NT2/D1 (cell line): Measurements from ENCODE around the gene ZFR2.

Source experiments
- DNase-seq: peaks from one replicate; pipeline ENCODE4 v3.0.0-alpha.2; 2011; ENCODE audit warnings: low read depth, low spot score
- H3K27me3 ChIP-seq: 2 replicates; pipeline ENCODE4 v1.6.0; 2011; ENCODE audit warnings: mild to moderate bottlenecking; ENCODE audit not compliant: insufficient read length, insufficient read depth
- H3K36me3 ChIP-seq: 2 replicates; pipeline ENCODE4 v1.6.1; 2011; ENCODE audit warnings: mild to moderate bottlenecking, low read length, mixed read lengths; ENCODE audit not compliant: insufficient read depth, insufficient read length
- H3K4me1 ChIP-seq: 2 replicates; pipeline ENCODE4 v1.5.1; 2011; ENCODE audit not compliant: insufficient read depth, insufficient read length
- H3K4me3 ChIP-seq: 2 replicates; pipeline ENCODE4 v1.5.1; 2011; ENCODE audit warnings: low read depth; ENCODE audit not compliant: insufficient read length
- H3K9ac ChIP-seq: 2 replicates; pipeline ENCODE4 v1.6.0; 2011; ENCODE audit warnings: low read depth; ENCODE audit not compliant: insufficient read length
- H3K9me3 ChIP-seq: 2 replicates; pipeline ENCODE4 v1.5.1; 2011; ENCODE audit warnings: mild to moderate bottlenecking, low read length; ENCODE audit not compliant: insufficient read depth
- SUZ12 ChIP-seq: IDR thresholded peaks from 2 replicates; pipeline ENCODE4 v1.6.1; 2011; ENCODE audit not compliant: insufficient read length, insufficient read depth; ENCODE audit errors: extremely low read depth
- YY1 ChIP-seq: IDR thresholded peaks from 2 replicates; pipeline ENCODE4 v1.6.1; 2011; ENCODE audit not compliant: insufficient read length, insufficient read depth
- ZNF274 ChIP-seq: IDR thresholded peaks from 2 replicates; pipeline ENCODE4 v1.6.1; 2011; ENCODE audit warnings: mild to moderate bottlenecking, low read depth, low read length

The ZFR2 gene

DNA sequence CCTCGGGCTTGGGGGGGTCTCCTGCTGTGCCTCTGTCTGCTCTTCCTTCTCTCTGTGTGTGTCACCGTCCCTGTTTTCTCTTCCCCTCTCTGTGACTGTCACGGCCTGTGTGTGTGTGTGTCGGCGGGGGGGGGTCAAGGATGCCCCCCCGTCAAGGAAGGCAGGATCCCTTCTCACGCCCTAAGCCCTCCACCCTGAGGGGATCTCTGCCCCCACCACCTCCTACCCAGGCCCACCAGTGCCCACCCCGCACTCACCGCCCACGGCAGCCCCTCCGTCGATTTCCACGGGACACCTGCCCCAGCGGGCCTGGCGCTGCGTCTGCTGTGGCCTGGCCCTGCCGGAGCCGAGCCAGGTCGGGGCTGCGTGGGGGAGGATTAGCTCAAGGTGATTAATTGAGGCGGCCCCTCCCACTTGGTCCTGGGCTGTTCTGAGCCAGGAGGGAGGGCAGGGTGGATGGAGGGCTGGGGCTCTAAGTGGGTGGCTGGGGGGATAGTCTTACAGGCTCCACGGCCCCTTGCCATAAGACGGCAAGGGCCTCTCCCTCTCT lies 96.9 kb downstream of the ZFR2 start, which contains the start of gene RAX2:
Gene RAX2, minus strand, starts transcription at position 323 of the 550 bp plus-strand sequence. CDS start 486 bp downstream, outside the sequence.
- no peak within 1 kb of the TSS for H3K4me3 ChIP-seq
- H3K9ac ChIP-seq = peak within 1 kb of the TSS; percentile 47
- peaks cover 23% of the 10 kb centered on the region for H3K36me3 ChIP-seq
- peaks cover 28% of the 10 kb centered on the region for H3K4me1 ChIP-seq
- no peaks in the 10 kb centered on the region for H3K27me3 ChIP-seq
- no peak for DNase-seq
- no peaks in the 10 kb centered on the region for H3K9me3 ChIP-seq
- TF ChIP-seq YY1 (no peak), SUZ12 (no peak), ZNF274 (no peak)

DNA sequence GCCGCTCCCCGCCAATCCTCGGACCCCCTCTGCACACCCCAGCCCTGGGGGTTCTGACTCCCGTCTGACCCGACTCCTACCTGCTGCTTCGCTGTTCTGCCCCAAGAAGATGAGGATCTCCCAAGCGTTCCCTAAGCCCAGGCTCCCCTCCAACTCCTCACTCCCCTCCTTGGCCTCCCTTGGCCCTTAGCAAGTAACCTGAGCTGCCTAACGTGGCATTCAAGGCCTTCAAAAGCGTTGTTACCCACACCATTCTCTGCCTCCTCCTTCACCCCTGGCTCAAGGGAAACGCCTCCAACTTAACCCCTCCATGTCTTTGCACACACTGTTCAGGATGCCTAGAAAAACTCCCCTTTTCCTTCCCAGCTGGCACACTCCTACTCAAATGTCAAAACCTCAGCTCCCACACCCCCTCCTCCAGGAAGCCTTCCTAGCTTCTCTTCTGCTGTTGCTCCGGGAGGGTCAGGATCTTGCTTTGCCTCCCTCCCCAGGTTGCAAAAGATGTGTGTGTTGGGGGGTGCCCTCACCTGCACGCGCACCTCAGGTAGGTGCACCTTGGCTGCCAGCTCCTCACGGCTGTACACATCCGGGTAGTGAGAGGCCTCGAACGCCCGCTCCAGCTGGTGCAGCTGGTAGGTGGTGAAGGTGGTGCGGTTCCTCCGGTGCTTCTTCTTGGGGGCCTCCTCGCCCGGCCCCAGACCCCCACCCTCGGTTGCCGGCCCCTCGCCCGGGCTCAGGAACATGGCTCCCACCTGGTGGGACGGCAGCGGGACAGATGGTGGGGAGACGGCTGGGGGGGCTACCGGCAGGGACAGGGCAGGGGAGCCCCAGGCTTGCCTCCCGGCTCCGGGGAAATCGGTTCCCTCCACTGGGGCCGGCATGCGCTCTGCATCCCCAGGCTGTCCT lies 97.6 kb downstream of the ZFR2 start:
- Histone ChIP-seq H3K27me3 (no peaks in the 10 kb centered on the region), H3K36me3 (peaks cover 30% of the 10 kb centered on the region), H3K9ac (peak overlapping the region; percentile 67), H3K4me3 (no peak overlapping the region), H3K4me1 (peaks cover 28% of the 10 kb centered on the region), H3K9me3 (no peaks in the 10 kb centered on the region)
- DNase-seq = peak; percentile 11
- TF ChIP-seq SUZ12 = no peak
- no peak for TF ChIP-seq YY1
- no peak for TF ChIP-seq ZNF274

GRCh38 chr19:3770136-3770999 lies 98.5 kb downstream of the ZFR2 start:
- Histone ChIP-seq H3K4me1 (peaks cover 28% of the 10 kb centered on the region), H3K9ac (peak overlapping the region; percentile 67), H3K36me3 (peaks cover 31% of the 10 kb centered on the region), H3K9me3 (no peaks in the 10 kb centered on the region), H3K27me3 (no peaks in the 10 kb centered on the region), H3K4me3 (no peak overlapping the region)
- no peak for DNase-seq
- TF ChIP-seq ZNF274 (no peak), YY1 (no peak)

- Histone ChIP-seq H3K4me3 (no peak overlapping the region), H3K36me3 (peaks cover 35% of the 10 kb centered on the region), H3K9ac (peak overlapping the region; percentile 67), H3K27me3 (no peaks in the 10 kb centered on the region), H3K4me1 (peaks cover 27% of the 10 kb centered on the region), H3K9me3 (no peaks in the 10 kb centered on the region)
- DNase-seq = no peak
- no peak for TF ChIP-seq SUZ12
- TF ChIP-seq YY1 = no peak
- no peak for TF ChIP-seq ZNF274
Observed at GRCh38 chr19:3769494-3769893, 99.3 kb downstream of the ZFR2 start.

GRCh38 chr19:3768748-3769099 lies 100.1 kb downstream of the ZFR2 start:
- peaks cover 35% of the 10 kb centered on the region for H3K36me3 ChIP-seq
- no peak for DNase-seq
- H3K27me3 ChIP-seq = no peaks in the 10 kb centered on the region
- H3K4me3 ChIP-seq = no peak overlapping the region
- no peak for TF ChIP-seq ZNF274
- no peak for TF ChIP-seq YY1
- no peak for TF ChIP-seq SUZ12
- no peaks in the 10 kb centered on the region for H3K9me3 ChIP-seq
- no peak overlapping the region for H3K9ac ChIP-seq
- peaks cover 27% of the 10 kb centered on the region for H3K4me1 ChIP-seq

- Histone ChIP-seq H3K4me1 (peaks cover 27% of the 10 kb centered on the region), H3K9me3 (no peaks in the 10 kb centered on the region), H3K27me3 (no peaks in the 10 kb centered on the region), H3K36me3 (peaks cover 35% of the 10 kb centered on the region), H3K4me3 (no peak overlapping the region), H3K9ac (no peak overlapping the region)
- TF ChIP-seq ZNF274 = no peak
- no peak for TF ChIP-seq YY1
- TF ChIP-seq SUZ12 = no peak
- DNase-seq = no peak
Observed at GRCh38 chr19:3768015-3768747, 100.7 kb downstream of the ZFR2 start.

- H3K9ac ChIP-seq = no peak overlapping the region
- no peak for DNase-seq
- no peaks in the 10 kb centered on the region for H3K27me3 ChIP-seq
- TF ChIP-seq YY1 (no peak), SUZ12 (no peak), ZNF274 (no peak)
- peaks cover 35% of the 10 kb centered on the region for H3K36me3 ChIP-seq
- H3K4me1 ChIP-seq = peaks cover 24% of the 10 kb centered on the region
- H3K4me3 ChIP-seq = no peak overlapping the region
- H3K9me3 ChIP-seq = no peaks in the 10 kb centered on the region
Observed at GRCh38 chr19:3767050-3767449, 101.8 kb downstream of the ZFR2 start.
